HG03025 (cell line): Measurements from ENCODE around the gene TIGD6.
"Not testable (repeated sequence)": the region's sequence is repeated elsewhere in the genome, so short reads cannot be mapped to it uniquely, and the experiment has no call there.

Experiments used
- ATAC-seq: cut with Tn5 transposase; IDR thresholded peaks from one replicate; pipeline ENCODE4 v1.9.1; 2021; ENCODE audit warnings: mild to moderate bottlenecking, moderate library complexity; ENCODE audit not compliant: unreplicated experiment, low FRiP score

TIGD6 gene

GRCh38 chr5:150000256-150000989, at the start of gene TIGD6, which contains the start of gene HMGXB3:
Gene TIGD6, minus strand, starts transcription at chr5:150000654. Its CDS starts 4,306 bp downstream, at chr5:149996348.
Gene HMGXB3, plus strand, starts transcription at chr5:150000739. Its CDS starts 4,114 bp downstream, at chr5:150004853.
- peak; percentile 86 for ATAC-seq

DNA sequence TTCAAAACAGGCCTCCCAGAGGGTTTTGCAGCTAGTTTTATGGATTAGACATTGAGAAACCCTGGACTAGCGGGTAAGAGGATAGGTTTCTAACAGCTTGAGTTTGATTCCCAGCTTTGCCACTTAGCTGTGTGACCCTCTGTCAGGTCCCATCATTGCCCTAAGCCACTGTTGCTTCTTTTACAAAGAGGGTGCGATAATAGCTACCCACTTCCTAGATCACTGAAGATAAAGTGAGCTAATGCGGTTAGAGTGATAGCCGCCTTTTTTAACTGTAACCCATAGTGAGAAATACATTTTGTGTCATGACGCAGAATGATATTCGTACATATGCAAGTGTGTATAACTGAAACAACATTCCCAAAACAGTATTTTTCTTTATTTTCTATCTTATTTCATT, 45.6 kb upstream of the TIGD6 start:
- ATAC-seq = no peak

DNA sequence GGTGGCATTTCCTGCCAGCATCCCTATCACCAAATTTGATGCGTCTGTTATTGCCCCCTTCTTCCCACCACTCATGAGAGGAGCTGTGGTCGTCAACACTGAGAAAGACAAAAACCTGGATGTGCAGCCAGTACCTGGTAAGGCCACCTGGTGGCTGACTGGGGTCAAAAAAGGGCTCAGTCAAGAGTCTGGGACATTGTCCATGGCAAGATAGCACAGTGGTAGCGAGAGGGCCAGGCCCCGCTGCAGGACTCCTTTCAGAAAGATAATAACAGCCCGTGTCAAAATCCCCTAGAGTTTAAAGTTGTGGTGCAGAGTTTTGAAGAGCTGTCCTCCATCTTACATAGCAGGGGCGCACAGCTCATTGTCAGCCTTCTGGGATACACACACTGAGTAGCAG, 45.1 kb upstream of the TIGD6 start:
- ATAC-seq = no peak

DNA sequence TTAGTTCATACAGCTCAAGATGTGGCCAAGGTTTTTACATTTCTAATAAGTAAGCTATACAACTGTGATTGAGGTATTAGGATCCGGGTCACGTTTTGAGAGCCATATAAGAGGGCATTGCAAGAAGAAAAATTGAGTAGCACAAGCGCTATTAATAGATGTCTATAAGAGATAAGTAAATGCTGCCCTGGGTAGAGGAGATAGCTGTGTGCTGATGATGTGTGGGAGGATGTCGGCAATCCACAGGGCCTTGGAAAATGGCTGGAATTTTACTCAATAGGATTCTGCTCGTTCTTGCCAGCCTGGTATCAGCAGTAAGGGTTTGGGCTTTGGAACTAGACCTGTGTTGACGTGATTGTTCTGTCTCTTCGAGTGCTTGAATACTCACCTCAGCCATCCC, 44.3 kb upstream of the TIGD6 start:
- ATAC-seq = no peak

- ATAC-seq = no peak
Observed at GRCh38 chr5:150044329-150044681, 43.9 kb upstream of the TIGD6 start.

GRCh38 chr5:150043657-150044328, 43.3 kb upstream of the TIGD6 start:
- no peak for ATAC-seq

DNA sequence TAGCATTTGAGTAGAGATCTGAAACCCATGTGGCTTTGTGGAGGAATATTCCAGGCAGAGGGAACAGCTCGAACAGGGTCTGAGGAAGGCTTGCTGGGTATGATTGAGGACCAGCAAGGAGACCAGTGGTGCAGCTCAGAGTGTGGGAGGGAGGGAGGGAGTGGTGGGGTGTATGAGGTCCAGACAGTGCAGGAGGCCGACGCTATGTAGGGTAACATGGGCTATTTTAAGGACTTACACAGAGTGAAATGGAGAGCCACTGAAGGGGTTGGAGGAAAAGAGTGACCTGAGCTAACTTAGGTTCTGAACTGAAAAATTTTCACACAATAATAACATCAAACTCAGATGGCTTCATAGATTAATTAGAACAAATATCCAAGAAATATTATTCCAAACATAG, 42.0 kb upstream of the TIGD6 start:
- no peak for ATAC-seq

GRCh38 chr5:150038547-150038946, 38.1 kb upstream of the TIGD6 start:
- no peak for ATAC-seq

DNA sequence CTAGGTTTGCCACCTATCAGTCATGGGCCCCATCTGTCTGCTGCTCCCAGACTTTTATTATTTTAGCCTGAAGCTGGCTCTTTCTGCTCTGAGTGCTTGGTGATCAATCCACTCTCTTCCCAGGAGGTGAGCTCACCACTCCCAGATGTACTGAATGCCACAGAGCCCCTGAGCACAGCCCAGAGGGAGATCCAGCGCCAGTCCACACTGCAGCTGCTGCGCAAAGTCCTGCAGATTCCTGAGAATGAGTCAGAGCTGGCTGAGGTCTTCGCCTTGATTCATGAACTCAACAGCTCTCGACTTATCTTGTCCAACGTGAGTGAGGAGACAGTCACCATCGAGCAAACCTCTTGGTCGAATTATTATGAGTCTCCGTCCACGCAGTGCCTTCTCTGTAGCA, 36.1 kb upstream of the TIGD6 start:
- no peak for ATAC-seq

DNA sequence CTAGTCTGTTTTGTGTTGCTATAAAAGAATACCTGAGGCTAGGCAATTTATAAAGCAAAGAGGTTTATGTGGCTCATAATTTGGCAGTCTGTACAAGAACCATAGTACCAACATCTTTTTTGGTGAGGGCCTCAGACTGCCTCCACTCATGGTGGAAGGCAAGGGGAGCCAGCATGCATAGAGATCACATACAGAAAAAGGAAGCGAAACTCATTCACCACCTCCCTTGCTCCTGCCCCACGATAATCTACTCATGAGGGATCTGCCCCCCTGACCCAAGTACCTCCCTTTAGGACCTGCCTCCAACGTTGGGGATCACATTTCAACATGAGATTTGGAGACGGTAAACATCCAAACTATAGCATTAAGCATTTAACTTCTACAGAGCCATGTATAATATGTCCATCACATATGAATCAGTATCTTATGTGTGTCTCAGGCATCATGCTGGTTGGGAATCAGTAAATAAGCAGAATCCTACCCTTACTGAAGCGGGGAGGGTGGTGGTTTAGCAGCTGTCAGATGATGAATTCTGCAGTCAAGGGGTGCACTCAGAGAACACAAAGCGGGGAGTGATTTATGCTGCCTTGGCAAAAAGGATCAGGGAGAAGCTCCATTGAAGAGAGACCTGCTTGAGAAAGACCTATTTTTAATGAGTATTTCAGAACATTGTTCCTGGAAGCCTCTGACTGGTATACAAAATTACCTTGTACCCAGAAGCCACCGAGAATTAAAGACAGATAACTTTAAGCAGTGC, 34.9 kb upstream of the TIGD6 start:
- ATAC-seq = peak; percentile 61

GRCh38 chr5:150034662-150035061, 34.2 kb upstream of the TIGD6 start:
- ATAC-seq = no peak

DNA sequence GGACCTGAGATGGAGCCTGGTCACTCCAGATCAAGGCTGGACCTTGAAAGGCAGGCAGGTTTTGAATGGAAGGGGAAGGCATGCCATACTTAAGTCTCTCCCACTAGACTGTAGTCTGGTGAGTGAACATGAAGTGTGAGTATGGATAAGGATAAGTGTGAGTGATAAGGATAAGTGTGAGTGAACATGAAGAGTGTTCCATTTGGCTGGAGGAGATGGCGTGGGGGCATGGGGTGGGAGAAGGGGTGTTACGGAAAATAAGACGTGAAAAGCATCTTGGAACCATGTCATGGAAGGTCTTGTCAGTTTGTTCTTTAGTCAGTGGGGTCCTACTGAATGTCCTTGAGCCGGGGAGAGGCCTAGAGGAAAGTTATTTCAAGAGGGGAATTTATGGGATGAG, 32.9 kb upstream of the TIGD6 start:
- no peak for ATAC-seq

DNA sequence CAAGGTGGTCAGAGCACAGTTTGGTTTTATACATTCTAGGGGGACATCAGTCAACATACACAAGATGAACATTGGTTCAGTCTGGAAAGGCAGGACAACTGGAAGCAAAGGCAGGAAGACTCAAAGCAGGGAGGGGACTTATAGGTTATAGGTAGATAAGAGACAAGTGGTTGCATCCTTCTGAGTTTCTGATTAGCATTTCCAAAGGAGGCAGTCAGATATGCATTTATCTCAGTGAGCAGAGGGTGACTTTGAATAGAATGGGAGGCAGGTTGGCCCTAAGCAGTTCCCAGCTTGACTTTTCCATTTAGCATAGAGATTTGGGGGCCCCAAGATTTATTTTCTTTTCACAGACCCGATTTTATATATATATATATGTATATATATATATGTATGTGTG, 27.6 kb upstream of the TIGD6 start:
- not testable (repeated sequence) for ATAC-seq

DNA sequence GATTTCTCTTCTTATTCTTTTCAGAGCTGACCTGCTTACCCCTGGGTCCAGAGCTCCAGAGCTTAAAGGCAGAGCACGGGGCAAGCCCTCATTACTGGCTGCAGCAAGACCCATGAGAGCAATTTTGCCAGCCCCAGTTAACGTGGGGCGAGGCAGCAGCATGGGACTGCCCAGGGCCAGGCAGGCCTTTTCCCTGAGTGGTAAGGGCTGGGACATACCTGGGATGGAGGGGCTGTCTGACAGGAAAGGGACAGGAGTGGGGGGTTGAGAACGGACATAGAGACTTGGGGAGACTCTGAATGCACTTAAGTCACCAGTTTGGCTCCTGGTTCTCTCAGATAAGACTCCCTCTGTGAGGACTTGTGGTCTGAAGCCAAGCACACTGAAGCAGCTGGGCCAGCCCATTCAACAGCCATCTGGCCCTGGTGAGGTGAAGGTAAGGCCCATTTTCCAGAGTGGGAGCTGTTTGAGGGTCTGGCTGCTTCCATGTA, 26.3 kb upstream of the TIGD6 start:
- no peak for ATAC-seq

- ATAC-seq = no peak
Observed at GRCh38 chr5:150024346-150024984, 24.0 kb upstream of the TIGD6 start.

- ATAC-seq = no peak
Observed at GRCh38 chr5:150023136-150023535, 22.7 kb upstream of the TIGD6 start.

GRCh38 chr5:150022681-150023080, 22.2 kb upstream of the TIGD6 start:
- no peak for ATAC-seq

GRCh38 chr5:150022158-150022531, 21.7 kb upstream of the TIGD6 start:
- ATAC-seq = no peak

- ATAC-seq = no peak
Observed at GRCh38 chr5:150021491-150022157, 21.2 kb upstream of the TIGD6 start.

GRCh38 chr5:150020249-150020648, 19.8 kb upstream of the TIGD6 start:
- no peak for ATAC-seq
